PFSK-1 (cell line): ENCODE measurements around the gene TMEM59.

ENCODE experiments used
- FOXP2 ChIP-seq: optimal IDR thresholded peaks from 2 replicates; pipeline ENCODE3; 2011; ENCODE audit warnings: borderline replicate concordance, control low read depth, inconsistent platforms; ENCODE audit not compliant: insufficient read depth; ENCODE audit errors: extremely low read length, extremely low read depth
- POLR2AphosphoS5 ChIP-seq: IDR thresholded peaks from 2 replicates; pipeline ENCODE4 v1.6.1; 2012; ENCODE audit warnings: low read depth, mild to moderate bottlenecking, control low read depth, low read length, moderate library complexity
- REST ChIP-seq, 2 experiments: IDR thresholded peaks; 2 replicates each; pipeline versions ENCODE4 v1.6.1 to v1.8.0; 2011 to 2012; ENCODE audit warnings: low read depth in 2 of 2, low read length in 2 of 2, control low read depth in 1 of 2, inconsistent platforms in 1 of 2, mild to moderate bottlenecking in 1 of 2, moderate library complexity in 1 of 2; ENCODE audit not compliant: insufficient read depth in 1 of 2
- SIN3A ChIP-seq: IDR thresholded peaks from 2 replicates; pipeline ENCODE4 v1.6.1; 2012; ENCODE audit warnings: mild to moderate bottlenecking, low read length, moderate library complexity, borderline replicate concordance; ENCODE audit not compliant: insufficient read depth
- TAF1 ChIP-seq: IDR thresholded peaks from 2 replicates; pipeline ENCODE4 v1.6.1; 2012; ENCODE audit warnings: low read length, control low read depth, borderline replicate concordance; ENCODE audit not compliant: insufficient read depth

TMEM59 gene

GRCh38 chr1:54081306-54082270 is 28.6 kb upstream of the TMEM59 start:
- TF ChIP-seq TAF1 (no peak), SIN3A (no peak), FOXP2 (no peak), POLR2AphosphoS5 (no peak), REST (IDR thresholded peaks at IDR 0.05; ENCODE audit: insufficient read depth in 1 of 2, low read depth in 2 of 2, low read length in 2 of 2) (no peak)

GRCh38 chr1:54080598-54081049 is 27.6 kb upstream of the TMEM59 start:
- TF ChIP-seq SIN3A, result no peak
- no peak for TF ChIP-seq REST (IDR thresholded peaks at IDR 0.05; ENCODE audit: insufficient read depth in 1 of 2, low read depth in 2 of 2, low read length in 2 of 2)
- TF ChIP-seq FOXP2, result no peak
- TF ChIP-seq TAF1, result no peak
- no peak for TF ChIP-seq POLR2AphosphoS5

- TF ChIP-seq SIN3A, result no peak
- no peak for TF ChIP-seq FOXP2
- no peak for TF ChIP-seq REST (IDR thresholded peaks at IDR 0.05; ENCODE audit: insufficient read depth in 1 of 2, low read depth in 2 of 2, low read length in 2 of 2)
Measured at GRCh38 chr1:54077359-54077758, 24.4 kb upstream of the TMEM59 start.

GRCh38 chr1:54070171-54070837 is 17.3 kb upstream of the TMEM59 start:
- TF ChIP-seq SIN3A, result no peak
- TF ChIP-seq POLR2AphosphoS5, result no peak
- no peak for TF ChIP-seq FOXP2
- no peak for TF ChIP-seq TAF1
- TF ChIP-seq REST (IDR thresholded peaks at IDR 0.05; ENCODE audit: insufficient read depth in 1 of 2, low read depth in 2 of 2, low read length in 2 of 2), result no peak
